ENCODE results near the gene TAMM41. TPM values are rescaled to one million over a fixed set of nuclear protein-coding genes. Genes with fewer than 3 reads are reported as not detected.

TAMM41 gene
- polyA plus RNA-seq, 6 donors from 2014 or later: 18.1 to 39.3 (median 27.6) TPM

DNA sequence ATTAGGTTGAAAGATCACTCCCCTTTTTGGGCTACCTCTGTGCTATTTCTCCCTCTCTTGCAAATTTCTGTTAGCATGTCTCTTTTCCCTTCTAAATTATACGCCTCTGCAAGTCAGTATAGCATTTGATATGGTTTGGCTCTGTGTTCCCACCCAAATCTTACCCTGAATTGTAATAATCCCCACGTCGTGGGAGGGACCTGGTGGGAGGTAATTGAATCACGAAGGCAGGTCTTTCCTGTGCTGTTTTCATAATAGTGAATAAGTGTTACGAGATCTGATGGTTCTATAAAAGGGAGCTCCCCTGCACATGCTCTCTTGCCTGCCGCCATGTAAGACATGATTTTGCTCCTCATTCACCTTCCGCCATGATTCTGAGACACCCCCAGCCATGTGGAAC lies 41.0 kb downstream of the TAMM41 start:
- H3K27ac Mint-ChIP-seq: no peak overlapping the region
- no peaks in the 10 kb centered on the region for H3K4me1 Mint-ChIP-seq
- H3K4me3 Mint-ChIP-seq: no peak overlapping the region
- peaks cover 0 to 20% (median 7%) of the 10 kb centered on the region in 7 donors for H3K9me3 Mint-ChIP-seq
- DNase-seq: no peak
- ATAC-seq (ENCODE audit: low read depth in 2 of 2): no peak
- H3K27me3 Mint-ChIP-seq: no peaks in the 10 kb centered on the region
- peaks cover 63 to 73% of the 10 kb centered on the region in 2 donors for H3K36me3 Mint-ChIP-seq

DNA sequence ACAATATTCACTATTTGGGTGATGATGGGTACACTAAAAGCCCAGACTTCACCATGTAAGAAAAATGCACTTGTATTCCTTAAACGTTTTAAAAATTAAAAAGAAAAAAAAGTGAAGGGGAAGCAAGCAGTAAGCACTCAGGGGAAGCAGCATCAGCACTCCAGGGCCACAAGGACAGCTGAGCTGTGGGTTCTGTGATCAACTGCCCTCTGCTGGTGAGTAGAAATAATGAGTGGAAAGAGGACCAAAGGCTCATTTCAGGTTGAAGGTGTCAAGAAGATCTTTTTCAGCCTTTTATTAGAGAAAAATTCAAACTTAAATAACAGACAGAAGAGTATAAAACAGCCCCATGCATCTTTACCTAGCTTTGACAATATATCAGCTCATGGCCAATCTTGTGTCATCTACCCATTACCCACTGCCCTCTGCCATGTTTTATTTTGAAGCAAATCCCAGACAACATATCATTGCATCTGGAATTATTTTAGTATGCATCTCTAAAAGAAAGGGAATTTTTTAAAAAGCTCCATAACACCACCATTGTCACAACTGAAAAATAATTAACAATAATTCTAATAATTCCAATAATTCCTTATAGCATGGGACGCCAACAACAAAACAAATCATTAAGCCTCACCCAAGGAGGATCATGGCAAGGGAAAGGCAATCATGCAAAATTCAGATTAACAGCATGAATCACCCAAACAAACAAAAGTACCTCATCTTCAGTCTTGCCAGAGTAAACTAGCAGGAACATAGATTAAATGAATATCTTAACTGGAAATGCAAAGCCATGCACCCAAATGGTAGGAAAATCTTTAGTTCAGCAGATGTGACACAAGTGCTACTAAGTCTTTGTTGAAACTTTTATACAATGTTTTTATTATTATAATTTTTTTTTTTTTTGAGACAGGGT lies 42.5 kb downstream of the TAMM41 start:
- H3K27me3 Mint-ChIP-seq: no peaks in the 10 kb centered on the region
- ATAC-seq (ENCODE audit: low read depth in 2 of 2) (peak; percentile 58 to 72), DNase-seq (peak; percentile 21)
- H3K27ac Mint-ChIP-seq: peak overlapping the region in 1 of 6 donors; percentile 91
- no peak overlapping the region for H3K4me3 Mint-ChIP-seq
- peaks cover 12 to 35% (median 18%) of the 10 kb centered on the region in 7 donors for H3K9me3 Mint-ChIP-seq
- no peaks in the 10 kb centered on the region for H3K4me1 Mint-ChIP-seq
- H3K36me3 Mint-ChIP-seq: peaks cover 74 to 79% of the 10 kb centered on the region in 2 donors

GRCh38 chr3:11799791-11800190 lies 46.9 kb downstream of the TAMM41 start:
- peak overlapping the region in 2 of 6 donors; percentile 23 to 33 for H3K27ac Mint-ChIP-seq
- ATAC-seq (ENCODE audit: low read depth in 2 of 2) (no peak), DNase-seq (no peak)
- H3K36me3 Mint-ChIP-seq: peaks cover 78 to 87% of the 10 kb centered on the region in 2 donors
- peaks cover 0 to 4% (median 0%) of the 10 kb centered on the region in 3 donors for H3K4me1 Mint-ChIP-seq
- no peak overlapping the region for H3K4me3 Mint-ChIP-seq
- H3K9me3 Mint-ChIP-seq: peaks cover 12 to 44% (median 23%) of the 10 kb centered on the region in 7 donors
- H3K27me3 Mint-ChIP-seq: no peaks in the 10 kb centered on the region

- Mint-ChIP-seq H3K4me1 (peaks cover 0 to 4% (median 0%) of the 10 kb centered on the region in 3 donors), H3K4me3 (no peak overlapping the region), H3K9me3 (peaks cover 5 to 20% (median 12%) of the 10 kb centered on the region in 7 donors), H3K27me3 (no peaks in the 10 kb centered on the region), H3K36me3 (peaks cover 69 to 74% of the 10 kb centered on the region in 2 donors), H3K27ac (no peak overlapping the region)
- DNase-seq (no peak), ATAC-seq (ENCODE audit: low read depth in 2 of 2) (no peak)
Observed at GRCh38 chr3:11794927-11795326, 51.8 kb downstream of the TAMM41 start.

DNA sequence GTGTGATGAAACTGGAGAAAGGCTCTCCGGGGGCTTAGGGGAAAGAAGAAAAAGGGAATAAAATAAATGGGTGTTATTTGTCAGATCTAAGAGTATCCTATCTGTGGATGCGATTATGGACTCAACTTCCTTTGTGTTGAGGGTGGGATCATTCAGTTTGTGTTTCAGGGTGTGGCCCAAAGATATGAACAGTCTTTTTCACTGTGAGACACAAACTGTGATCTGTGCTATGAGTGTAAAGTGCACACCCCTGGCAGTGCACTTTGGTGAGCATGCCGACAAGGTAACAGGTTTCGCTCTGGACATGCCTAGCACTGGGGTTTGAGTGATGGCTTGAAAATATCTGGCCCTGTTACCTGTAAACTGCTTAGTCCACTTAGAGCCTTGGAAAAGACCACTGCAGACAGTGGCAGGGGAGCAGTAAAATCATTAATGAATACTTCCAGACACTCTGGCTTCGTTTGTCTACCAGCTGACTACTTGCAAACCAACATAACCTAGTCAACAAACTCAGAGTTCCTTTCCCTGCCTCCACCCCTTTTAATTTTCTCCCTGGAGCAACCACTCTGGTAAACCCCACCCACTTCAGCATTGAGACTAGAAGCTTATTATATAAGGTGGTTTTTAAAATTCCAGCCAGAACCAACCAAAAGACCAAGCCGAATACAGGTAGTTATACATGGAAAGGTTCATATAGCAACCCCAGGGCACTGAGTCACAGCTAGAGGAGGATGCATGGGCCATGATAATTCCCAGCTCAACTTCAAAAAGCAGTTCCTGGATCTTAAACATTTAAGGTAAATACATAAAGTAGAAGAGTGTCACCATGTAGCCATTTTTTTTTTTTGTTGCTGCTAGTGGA lies 55.1 kb downstream of the TAMM41 start:
- no peak for ATAC-seq (ENCODE audit: low read depth in 2 of 2)
- no peak for DNase-seq
- no peak overlapping the region for H3K4me3 Mint-ChIP-seq
- peaks cover 0 to 2% (median 0%) of the 10 kb centered on the region in 7 donors for H3K9me3 Mint-ChIP-seq
- no peaks in the 10 kb centered on the region for H3K27me3 Mint-ChIP-seq
- H3K27ac Mint-ChIP-seq: peak overlapping the region in 1 of 6 donors; percentile 32
- H3K36me3 Mint-ChIP-seq: peaks cover 64 to 69% of the 10 kb centered on the region in 2 donors
- H3K4me1 Mint-ChIP-seq: peaks cover 0 to 4% (median 0%) of the 10 kb centered on the region in 3 donors

DNA sequence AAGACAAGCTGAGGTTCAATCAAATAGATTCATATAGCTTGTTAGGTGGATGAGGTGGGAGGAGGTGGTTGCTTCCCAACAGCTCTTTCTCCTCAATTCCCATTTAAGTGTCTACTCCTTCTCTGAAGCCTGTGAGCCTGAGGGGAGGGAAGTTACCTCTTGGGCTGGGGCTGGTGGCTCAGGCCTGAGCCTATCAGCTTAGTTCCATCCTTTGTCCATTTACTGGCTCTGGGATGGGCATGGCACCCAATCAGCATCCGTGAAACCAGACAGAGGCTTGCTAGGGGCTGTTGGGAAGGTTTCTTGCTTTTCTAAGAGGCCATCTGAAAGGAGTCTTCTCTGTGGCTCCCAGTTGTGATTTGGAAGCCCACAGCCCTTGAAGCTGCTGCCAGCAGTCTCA lies 57.3 kb downstream of the TAMM41 start:
- peaks cover 0 to 3% (median 2%) of the 10 kb centered on the region in 7 donors for H3K9me3 Mint-ChIP-seq
- no peak overlapping the region for H3K4me3 Mint-ChIP-seq
- H3K4me1 Mint-ChIP-seq: peaks cover 4 to 12% (median 7%) of the 10 kb centered on the region in 3 donors
- peak overlapping the region in 1 of 6 donors; percentile 17 for H3K27ac Mint-ChIP-seq
- DNase-seq: no peak
- no peaks in the 10 kb centered on the region for H3K27me3 Mint-ChIP-seq
- ATAC-seq (ENCODE audit: low read depth in 2 of 2): no peak
- peaks cover 50 to 52% of the 10 kb centered on the region in 2 donors for H3K36me3 Mint-ChIP-seq

DNA sequence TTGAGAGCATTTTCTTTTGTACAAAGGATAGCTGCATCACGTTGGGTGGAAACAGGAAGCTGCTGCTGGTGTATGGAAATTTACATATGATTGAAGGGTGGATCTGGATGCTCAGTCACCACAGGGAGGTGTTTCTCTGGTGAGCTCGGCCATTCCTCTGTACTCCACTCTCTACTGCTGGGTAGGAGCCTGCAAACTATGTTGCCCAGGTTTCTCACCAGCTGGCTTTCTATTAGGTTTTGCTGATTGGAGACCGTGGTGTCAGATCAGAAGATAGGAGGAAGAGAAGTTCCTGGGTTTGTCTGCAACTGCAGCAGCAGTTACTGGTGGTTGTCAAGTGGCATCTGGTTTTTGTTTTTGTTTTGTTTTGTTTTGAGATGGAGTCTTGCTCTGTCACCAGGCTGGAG lies 61.7 kb downstream of the TAMM41 start:
- Mint-ChIP-seq H3K27me3 (no peaks in the 10 kb centered on the region), H3K4me1 (peaks cover 4 to 15% (median 12%) of the 10 kb centered on the region in 3 donors), H3K9me3 (peaks cover 0 to 3% (median 2%) of the 10 kb centered on the region in 7 donors), H3K27ac (peak overlapping the region in 3 of 6 donors; percentile 31 to 66 (median 65)), H3K4me3 (peak overlapping the region in 1 of 8 donors; percentile 69), H3K36me3 (peaks cover 28 to 33% of the 10 kb centered on the region in 2 donors)
- DNase-seq: no peak
- ATAC-seq (ENCODE audit: low read depth in 2 of 2): peak in 1 of 2 donors; percentile 33

- Mint-ChIP-seq H3K27me3 (no peaks in the 10 kb centered on the region), H3K27ac (peak overlapping the region in 1 of 6 donors; percentile 5), H3K4me3 (no peak overlapping the region), H3K36me3 (peaks cover 14 to 15% of the 10 kb centered on the region in 2 donors), H3K9me3 (peaks cover 0 to 5% (median 2%) of the 10 kb centered on the region in 7 donors), H3K4me1 (peaks cover 4 to 12% (median 10%) of the 10 kb centered on the region in 3 donors)
- no peak for DNase-seq
- no peak for ATAC-seq (ENCODE audit: low read depth in 2 of 2)
Observed at GRCh38 chr3:11780341-11780740, 66.3 kb downstream of the TAMM41 start.

- Mint-ChIP-seq H3K4me3 (no peak overlapping the region), H3K4me1 (peaks cover 0 to 5% (median 4%) of the 10 kb centered on the region in 3 donors), H3K36me3 (peaks cover 14 to 15% of the 10 kb centered on the region in 2 donors), H3K27me3 (no peaks in the 10 kb centered on the region), H3K27ac (peak overlapping the region in 1 of 6 donors; percentile 71), H3K9me3 (peaks cover 0 to 5% (median 0%) of the 10 kb centered on the region in 7 donors)
- DNase-seq (no peak), ATAC-seq (ENCODE audit: low read depth in 2 of 2) (no peak)
Observed at GRCh38 chr3:11779626-11780025, 67.1 kb downstream of the TAMM41 start.

- H3K36me3 Mint-ChIP-seq: peaks cover 14 to 15% of the 10 kb centered on the region in 2 donors
- ATAC-seq (ENCODE audit: low read depth in 2 of 2): no peak
- H3K4me1 Mint-ChIP-seq: no peaks in the 10 kb centered on the region
- peak overlapping the region in 1 of 8 donors; percentile 67 for H3K4me3 Mint-ChIP-seq
- H3K27me3 Mint-ChIP-seq: no peaks in the 10 kb centered on the region
- no peak for DNase-seq
- H3K27ac Mint-ChIP-seq: no peak overlapping the region
- H3K9me3 Mint-ChIP-seq: peaks cover 0 to 5% (median 0%) of the 10 kb centered on the region in 7 donors
Observed at GRCh38 chr3:11778248-11778647, 68.4 kb downstream of the TAMM41 start.

DNA sequence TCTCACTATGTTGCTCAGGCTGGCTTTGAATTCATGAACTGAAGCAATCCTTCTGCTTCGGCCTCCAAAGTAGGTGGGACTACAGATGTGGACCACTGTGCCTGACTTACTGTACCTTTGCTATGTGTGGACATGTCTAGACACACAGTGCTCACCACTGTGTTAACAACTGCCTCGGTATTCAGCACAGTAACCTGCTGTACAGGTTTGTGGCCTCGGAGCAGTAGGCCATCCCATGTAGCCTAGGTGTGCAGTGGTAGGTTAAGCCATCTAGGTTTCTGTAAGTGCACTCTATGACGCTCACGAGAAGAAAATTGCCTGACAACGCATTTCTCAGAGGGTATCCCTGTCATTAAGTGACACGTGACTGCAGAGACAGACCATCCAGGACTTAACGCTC lies 70.3 kb downstream of the TAMM41 start:
- DNase-seq: no peak
- H3K9me3 Mint-ChIP-seq: peaks cover 0 to 5% (median 0%) of the 10 kb centered on the region in 7 donors
- H3K4me3 Mint-ChIP-seq: no peak overlapping the region
- H3K27me3 Mint-ChIP-seq: no peaks in the 10 kb centered on the region
- no peak for ATAC-seq (ENCODE audit: low read depth in 2 of 2)
- peaks cover 14 to 15% of the 10 kb centered on the region in 2 donors for H3K36me3 Mint-ChIP-seq
- no peak overlapping the region for H3K27ac Mint-ChIP-seq
- H3K4me1 Mint-ChIP-seq: peaks cover 0 to 1% (median under 1%) of the 10 kb centered on the region in 3 donors

DNA sequence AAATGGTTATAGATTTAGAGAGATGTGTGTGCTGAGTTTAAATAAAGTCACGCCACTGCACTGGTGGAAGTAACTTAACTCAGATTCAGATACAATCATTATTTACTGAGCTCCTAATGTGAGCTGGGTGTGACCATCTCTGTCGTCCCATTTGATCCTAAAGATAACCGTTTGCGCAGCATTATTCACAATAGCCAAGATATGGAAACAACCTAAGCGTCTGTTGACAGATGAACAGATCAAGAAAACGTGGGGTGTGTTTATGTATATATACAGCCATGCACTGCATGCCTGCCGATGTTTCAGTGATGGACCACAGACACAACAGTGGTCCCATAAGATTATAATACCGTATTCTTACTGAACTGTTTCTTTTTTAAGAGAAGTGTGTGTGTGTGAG lies 71.2 kb downstream of the TAMM41 start:
- no peak overlapping the region for H3K27ac Mint-ChIP-seq
- peaks cover 0 to 5% (median 0%) of the 10 kb centered on the region in 7 donors for H3K9me3 Mint-ChIP-seq
- peaks cover 14 to 15% of the 10 kb centered on the region in 2 donors for H3K36me3 Mint-ChIP-seq
- ATAC-seq (ENCODE audit: low read depth in 2 of 2): no peak
- no peaks in the 10 kb centered on the region for H3K27me3 Mint-ChIP-seq
- no peak for DNase-seq
- H3K4me1 Mint-ChIP-seq: peaks cover 7 to 10% (median 9%) of the 10 kb centered on the region in 3 donors
- H3K4me3 Mint-ChIP-seq: no peak overlapping the region

GRCh38 chr3:11774296-11774877 lies 72.3 kb downstream of the TAMM41 start:
- Mint-ChIP-seq H3K27ac (no peak overlapping the region), H3K9me3 (peaks cover 0 to 3% (median 0%) of the 10 kb centered on the region in 7 donors), H3K4me3 (no peak overlapping the region), H3K36me3 (peaks cover 4 to 5% of the 10 kb centered on the region in 2 donors), H3K27me3 (no peaks in the 10 kb centered on the region), H3K4me1 (peaks cover 11 to 20% (median 12%) of the 10 kb centered on the region in 3 donors)
- DNase-seq (no peak), ATAC-seq (ENCODE audit: low read depth in 2 of 2) (no peak)
